GM12801 (cell line): ENCODE data around the gene MBD3.

Experiments used
- TF ChIP-seq, protein P1 (sequence below): IDR thresholded peaks from one replicate; pipeline ENCODE4 v1.5.1; 2011; ENCODE audit warnings: control low read depth; ENCODE audit not compliant: insufficient read length; ENCODE audit errors: extremely low read depth

Gene MBD3

DNA sequence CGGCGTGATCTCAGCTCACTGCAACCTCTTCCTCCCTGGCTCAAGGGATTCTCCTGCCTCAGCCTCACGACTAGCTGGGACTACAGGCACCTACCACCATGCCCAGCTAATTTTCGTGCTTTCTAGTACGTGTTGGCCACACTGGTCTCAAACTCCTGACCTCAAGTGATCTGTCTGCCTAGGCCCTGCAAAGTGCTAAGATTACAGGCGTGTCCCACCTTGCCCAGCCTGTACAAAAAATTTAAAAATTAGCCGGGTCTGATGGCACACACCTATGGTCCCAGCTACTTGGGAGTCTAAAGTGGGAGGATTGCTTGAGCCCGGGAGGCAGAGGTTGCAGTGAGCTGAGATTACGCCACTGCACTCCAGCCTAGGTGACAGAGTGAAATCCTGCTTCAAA, 19.9 kb downstream of the MBD3 start:
- TF ChIP-seq, protein P1, sequence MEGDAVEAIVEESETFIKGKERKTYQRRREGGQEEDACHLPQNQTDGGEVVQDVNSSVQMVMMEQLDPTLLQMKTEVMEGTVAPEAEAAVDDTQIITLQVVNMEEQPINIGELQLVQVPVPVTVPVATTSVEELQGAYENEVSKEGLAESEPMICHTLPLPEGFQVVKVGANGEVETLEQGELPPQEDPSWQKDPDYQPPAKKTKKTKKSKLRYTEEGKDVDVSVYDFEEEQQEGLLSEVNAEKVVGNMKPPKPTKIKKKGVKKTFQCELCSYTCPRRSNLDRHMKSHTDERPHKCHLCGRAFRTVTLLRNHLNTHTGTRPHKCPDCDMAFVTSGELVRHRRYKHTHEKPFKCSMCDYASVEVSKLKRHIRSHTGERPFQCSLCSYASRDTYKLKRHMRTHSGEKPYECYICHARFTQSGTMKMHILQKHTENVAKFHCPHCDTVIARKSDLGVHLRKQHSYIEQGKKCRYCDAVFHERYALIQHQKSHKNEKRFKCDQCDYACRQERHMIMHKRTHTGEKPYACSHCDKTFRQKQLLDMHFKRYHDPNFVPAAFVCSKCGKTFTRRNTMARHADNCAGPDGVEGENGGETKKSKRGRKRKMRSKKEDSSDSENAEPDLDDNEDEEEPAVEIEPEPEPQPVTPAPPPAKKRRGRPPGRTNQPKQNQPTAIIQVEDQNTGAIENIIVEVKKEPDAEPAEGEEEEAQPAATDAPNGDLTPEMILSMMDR: no peak

DNA sequence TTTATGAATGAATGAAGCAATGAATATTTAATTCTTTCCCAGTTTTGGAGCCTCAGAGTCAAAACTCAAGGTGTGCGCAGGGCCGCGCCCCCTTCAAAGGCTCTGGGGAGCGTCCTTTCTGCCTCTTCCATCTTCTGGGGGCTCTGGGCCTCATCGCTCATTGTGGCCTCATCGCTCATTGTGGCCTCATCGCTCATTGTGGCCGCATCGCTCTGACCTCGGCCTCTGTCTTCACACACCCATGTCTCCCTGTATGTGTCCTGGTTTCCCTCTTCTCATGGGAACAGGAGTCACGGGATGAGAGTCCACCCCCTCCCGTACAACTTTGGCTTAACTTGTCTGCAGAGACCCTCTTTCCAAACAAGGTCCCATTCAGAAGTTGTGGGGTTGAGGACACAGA, 21.3 kb downstream of the MBD3 start:
- TF ChIP-seq, protein P1: no peak

DNA sequence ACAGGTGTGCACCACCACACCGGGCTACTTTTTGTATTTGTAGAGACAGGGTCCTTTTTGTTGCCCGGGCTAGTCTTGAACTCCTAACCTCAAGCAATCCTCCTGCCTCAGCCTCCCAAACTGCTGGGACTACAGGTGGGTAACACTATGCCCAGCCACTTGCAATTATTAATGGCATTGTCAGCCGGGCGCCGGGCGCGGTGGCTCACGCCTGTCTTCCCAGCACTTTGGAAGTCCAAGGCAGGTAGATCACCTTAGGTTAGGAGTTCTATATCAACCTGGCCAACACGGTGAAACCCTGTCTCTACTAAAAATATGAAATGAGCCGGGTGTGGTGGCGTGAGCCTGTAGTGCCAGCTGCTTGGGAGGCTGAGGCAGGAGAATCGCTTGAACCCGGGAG, 21.8 kb downstream of the MBD3 start:
- TF ChIP-seq, protein P1: no peak

DNA sequence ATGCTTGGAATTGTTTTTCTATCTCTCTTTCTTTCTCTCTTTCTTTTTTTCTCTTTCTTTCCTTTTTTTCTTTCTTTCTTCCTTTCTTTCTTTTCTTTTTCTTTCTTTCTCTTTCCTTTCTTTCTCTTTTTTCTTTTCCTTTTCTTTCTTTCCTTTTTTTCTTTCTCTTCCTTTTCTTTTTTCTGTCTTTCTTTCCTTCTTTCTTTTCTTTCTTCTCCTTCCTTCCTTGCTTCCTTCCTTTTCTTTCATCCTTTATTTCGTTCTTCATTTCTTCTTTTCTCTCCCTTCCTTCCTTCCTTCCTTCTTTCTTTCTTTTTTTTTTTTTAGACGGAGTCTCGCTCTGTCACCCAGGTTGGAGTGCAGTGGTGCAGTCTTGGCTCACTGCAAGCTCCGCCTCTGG, 22.7 kb downstream of the MBD3 start:
- TF ChIP-seq, protein P1: no peak

DNA sequence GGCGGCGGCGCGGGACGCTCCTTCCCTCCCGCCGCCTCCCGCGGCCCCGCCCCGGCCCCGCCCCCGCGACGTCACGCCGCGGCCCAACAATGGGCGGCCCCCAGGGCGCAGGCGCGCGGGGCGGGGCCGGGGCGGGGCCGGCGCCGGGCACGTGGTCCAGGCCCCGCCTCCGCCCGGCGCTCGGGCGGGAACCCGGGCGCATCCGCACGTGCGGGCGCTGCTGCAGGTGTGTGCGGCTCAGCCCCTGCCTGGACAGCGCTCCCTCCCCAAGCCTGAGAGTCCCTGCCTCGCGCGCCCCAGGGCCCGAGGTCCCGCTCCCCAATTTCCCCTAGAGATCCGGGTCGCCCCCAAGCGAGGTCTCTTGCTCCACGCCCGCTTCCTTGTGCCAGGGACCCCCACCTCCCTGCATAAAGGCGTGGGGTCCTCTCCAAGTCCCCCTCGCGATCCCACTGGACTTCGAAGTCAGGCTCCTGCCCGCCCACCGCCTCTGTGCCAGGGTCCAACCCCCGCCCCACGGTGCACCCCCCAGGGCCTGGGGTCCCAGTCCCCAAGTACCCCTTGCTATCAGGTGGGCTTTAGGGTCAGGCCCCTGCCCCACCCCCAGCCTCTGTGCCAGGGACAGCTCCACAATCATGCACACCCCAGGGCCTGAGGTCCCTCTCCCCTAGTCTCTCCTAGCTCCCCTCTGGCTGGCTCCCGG, 24.2 kb downstream of the MBD3 start, which contains the start of gene MEX3D:
TSS of gene MEX3D (minus strand) at position 6 of the 700 bp plus-strand sequence. CDS start 267 bp downstream, outside the sequence.
- TF ChIP-seq, protein P1: no peak

DNA sequence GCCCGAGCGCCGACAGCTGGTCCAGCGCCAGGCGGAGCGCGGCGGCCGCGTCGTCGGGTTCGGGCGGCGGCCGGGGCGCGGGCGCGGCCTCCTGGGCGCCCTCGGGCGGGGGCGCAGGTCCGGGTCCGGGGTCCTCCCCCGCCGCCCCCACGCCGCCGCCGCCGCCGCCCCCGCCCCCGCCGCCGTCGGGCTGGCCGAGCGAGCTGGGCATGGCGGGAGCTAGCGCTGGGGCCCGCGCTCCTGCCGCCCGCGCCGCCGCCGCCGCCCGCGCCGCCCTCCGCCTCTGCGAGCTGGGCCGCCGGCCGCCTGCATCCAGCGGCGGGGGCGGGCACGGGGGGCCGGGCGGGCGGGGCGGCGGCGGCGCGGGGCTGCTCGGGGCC, 24.8 kb downstream of the MBD3 start:
- TF ChIP-seq, protein P1: no peak

DNA sequence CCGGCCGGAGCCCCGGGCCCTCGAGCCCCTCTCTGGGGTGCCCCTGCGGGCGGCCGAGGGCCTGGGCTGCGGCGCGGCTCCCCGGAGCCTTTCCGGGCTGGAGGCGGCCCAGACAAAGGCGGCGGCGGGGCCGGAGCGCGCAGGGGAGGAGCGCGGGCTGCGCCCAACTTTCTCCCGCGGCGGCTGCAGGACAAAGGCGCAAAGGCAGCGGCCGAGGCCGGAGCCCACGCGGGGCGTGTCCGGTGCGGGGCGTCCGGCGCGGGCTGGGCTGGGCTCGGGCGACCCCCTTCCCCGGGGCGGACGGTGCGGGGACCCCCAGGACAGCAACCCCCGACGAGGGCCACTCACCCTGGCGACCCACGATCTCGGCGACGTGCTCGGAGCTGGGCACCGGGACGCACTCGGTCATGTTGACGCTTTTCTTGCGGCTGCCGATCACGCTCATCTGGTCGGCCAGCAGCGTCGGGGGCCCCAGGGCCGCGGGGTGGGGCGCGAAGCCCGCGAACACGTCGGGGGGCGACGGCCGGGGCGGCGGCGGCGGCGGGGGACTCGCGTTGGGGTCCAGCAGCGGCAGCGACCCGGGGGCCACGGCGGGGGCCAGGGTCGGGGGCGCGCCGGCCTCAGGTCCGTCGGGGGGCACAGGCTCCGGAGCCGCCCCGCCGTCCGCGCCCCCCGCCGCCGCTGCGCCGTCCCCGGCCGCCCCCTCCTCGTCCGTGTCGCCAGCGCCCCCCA, 25.4 kb downstream of the MBD3 start:
- TF ChIP-seq, protein P1: no peak
